Cerebellar nuclear complex (tissue), 1 donor: ENCODE measurements around the gene KCNQ1.

Experiments used
- DNase-seq, 2 experiments: peaks; one replicate each; lab custom pipeline; 2025; lab: John Stamatoyannopoulos, UW

Gene KCNQ1

DNA sequence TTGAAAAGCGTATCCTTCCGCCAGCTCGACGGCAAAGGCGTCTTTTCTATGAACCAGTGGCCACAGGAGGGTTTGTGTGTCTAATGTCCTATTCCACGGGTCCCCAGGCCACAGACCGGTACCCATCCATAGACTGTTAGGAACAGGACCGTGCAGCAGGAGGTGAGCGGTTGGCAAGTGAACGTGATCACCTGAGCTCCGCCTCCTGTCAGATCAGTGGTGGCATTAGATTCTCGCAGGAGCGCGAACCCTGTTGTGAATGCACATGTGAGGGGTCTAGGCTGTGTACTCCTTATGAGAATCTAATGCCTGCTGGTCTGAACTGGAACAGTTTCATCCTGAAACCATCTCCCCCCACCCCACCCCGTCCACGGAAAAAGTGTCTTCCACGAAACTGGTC, 317.6 kb downstream of the KCNQ1 start:
- no peak for DNase-seq

DNA sequence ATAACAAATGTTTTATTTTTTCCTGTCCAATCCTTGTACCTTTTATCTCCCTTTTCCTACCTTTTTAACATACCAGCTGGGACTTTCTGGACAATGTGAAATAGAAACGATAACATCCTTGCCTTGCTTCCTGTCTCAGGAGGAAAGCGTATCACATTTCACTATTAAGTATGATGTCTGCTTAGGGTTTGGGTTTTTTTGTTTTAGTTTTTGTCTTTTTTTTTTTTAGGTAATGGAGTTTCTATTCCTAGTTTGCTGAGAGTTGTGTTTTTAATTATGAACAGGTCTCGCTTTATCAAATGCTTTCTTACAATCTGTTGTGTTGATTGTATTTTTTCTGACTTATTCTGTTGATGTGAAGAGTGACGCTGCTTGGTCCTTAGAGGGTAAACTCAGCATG, 319.2 kb downstream of the KCNQ1 start:
- DNase-seq = no peak

DNA sequence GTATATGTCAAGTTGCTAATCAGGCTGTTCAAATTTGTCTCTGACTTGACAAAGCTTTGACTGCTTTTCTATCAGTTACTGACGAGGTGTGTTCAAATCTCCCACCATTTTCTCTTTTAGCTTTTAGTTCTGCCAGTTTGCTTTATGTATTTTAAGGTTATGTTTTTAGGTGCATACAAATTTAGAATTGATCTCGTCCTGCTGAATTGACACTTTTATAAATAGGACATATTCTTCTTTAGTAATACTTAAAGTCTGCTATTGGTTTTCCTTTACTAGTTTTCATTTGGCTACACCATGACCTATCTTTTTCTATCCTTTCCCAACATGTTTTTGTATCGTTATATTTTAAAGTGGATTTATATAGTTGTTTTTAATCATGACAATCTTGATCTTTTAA, 320.7 kb downstream of the KCNQ1 start:
- DNase-seq = no peak

GRCh38 chr11:2766166-2766565, 321.4 kb downstream of the KCNQ1 start:
- DNase-seq = no peak

- DNase-seq = no peak
Measured at GRCh38 chr11:2767071-2767470, 322.3 kb downstream of the KCNQ1 start.

DNA sequence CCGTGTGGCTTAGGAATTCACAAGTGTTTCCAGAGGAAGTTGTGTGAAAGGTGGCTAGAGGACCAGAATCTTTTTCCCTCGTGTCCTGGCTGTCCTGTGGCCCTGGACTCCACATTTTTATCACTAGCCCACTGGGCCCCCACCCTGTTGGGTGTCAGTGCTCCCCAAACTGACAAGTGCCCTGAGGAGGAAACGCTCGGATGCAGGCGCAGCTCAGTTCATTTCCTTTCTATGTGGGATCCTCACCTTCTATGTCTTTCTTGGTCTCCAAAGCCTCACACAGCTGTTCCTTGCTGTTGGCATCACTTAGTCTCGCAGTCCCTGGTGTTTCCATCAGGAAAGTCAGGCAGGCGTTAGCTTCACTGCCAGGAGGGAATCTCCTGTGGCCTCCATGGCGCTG, 323.0 kb downstream of the KCNQ1 start:
- no peak for DNase-seq

GRCh38 chr11:2768471-2769408, 323.9 kb downstream of the KCNQ1 start:
- DNase-seq = no peak

- DNase-seq = no peak
Measured at GRCh38 chr11:2769409-2770095, 324.7 kb downstream of the KCNQ1 start.

- no peak for DNase-seq
Measured at GRCh38 chr11:2770096-2770751, 325.4 kb downstream of the KCNQ1 start.

GRCh38 chr11:2770761-2771301, 326.0 kb downstream of the KCNQ1 start:
- no peak for DNase-seq

GRCh38 chr11:2771758-2772466, 327.1 kb downstream of the KCNQ1 start:
- no peak for DNase-seq

GRCh38 chr11:2772544-2773031, 327.8 kb downstream of the KCNQ1 start:
- no peak for DNase-seq

DNA sequence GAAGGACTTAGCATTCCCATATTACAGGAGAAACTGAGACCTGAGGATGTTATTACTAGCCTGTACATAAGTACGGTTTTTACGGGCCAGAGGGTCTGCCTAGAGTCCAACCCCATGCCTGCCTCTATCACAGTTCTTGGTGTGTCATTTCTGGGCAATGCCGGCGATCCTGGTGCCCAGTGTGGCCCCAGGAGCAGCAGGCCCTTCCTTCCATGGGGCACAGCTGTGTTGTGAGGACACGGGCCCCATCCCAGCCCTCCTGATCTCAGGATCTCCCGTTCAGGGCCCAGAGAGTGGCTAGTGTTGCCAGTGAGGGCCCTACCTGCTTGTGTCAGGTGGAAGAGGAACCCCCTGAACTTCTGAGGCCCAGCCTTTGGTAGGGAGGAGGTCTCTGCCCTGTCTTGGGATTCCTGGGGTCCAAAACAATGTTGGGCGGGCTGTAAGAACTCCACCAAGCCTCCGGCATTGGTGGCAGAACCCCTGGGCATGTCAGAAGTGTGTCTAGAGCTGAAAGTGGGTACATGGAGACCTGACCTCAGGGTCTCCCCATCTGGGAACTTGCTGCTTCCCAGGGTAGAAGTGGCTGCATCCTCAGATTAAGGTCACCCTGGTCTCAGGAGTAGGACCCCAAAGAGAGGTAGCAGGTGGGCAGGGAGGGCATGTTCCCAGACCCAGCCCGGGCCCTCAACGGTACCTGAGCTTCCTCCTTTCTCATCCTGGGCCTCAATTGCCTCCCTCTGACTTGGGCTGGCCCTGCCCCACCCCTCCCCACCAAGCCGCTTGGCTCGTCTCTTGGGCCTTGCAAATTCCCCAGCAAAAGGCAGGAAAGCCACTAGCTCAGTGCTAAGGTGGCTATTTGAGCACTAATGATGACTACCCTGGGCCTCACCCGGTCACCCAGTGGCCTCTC, 329.6 kb downstream of the KCNQ1 start:
- no peak for DNase-seq

- DNase-seq = no peak
Measured at GRCh38 chr11:2775083-2775625, 330.3 kb downstream of the KCNQ1 start.

- no peak for DNase-seq
Measured at GRCh38 chr11:2775626-2776350, 331.0 kb downstream of the KCNQ1 start.

- DNase-seq = no peak
Measured at GRCh38 chr11:2776351-2777061, 331.7 kb downstream of the KCNQ1 start.

GRCh38 chr11:2777386-2777785, 332.6 kb downstream of the KCNQ1 start:
- no peak for DNase-seq

DNA sequence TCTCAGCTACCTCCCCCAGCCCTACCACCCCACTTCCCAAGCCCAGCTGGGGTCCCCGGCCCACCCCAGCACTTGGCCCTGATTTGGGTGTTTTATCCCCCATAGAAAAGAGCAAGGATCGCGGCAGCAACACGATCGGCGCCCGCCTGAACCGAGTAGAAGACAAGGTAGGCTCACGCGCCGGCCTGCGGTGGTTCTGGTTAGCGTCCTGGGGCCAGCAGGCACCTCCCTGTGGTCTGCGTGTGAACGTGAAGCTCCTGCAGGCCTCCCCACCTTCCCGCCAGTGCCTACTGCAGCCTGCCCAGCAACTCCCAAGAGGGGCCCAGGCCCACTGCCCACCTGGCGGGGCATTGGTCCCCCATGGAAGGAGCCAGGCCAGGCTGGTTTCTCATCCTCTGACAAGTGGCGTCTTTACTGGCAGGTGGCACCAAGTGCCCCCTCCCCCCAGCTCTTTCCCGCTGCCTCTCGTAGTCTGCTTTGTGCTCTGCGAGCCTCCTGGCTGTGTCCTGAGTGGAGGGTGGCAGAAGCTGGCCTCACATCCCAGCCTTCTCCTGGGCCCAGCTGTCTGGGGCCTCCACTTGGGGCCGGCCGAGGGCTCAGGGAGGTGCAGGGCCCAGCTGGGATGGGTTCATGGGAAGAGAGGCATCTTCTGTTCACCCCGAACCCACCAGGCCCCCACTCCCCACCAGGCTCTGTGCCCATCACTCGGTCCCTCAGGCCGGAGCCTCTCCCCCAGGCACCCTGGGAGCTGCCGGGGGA, 333.2 kb downstream of the KCNQ1 start:
- DNase-seq = no peak
